A549 (cell line): ENCODE data around the gene DHX29. TPM values are rescaled to one million over a fixed set of nuclear protein-coding genes. Genes with fewer than 3 reads are reported as not detected.

ENCODE experiments used
- ATAC-seq, 2 experiments: fragments of 200-7000 bp in 1 of 2; fragments of >200 bp in 1 of 2; cut with Nextera tagmentation in 1 of 2; cut with Tn5 transposase in 1 of 2; 3 replicates each; pipeline versions ENCODE4 v1.8.0 to v1.9.1; 2018 to 2020; ENCODE audit warnings: mild to moderate bottlenecking in 1 of 2, moderate library complexity in 1 of 2
- CTCF ChIA-PET: fragments of 300-600 bp; sonication (Branson Sonifier 250); formaldehyde crosslinking; extraction: SDS; loops from one replicate; lab custom pipeline; 2021; ENCODE audit warnings: antibody characterized with exemption, inconsistent platforms; lab: Yijun Ruan, JAX
- POLR2A ChIA-PET: fragments of 350-600 bp; formaldehyde crosslinking; extraction: SDS; loops from one replicate; lab custom pipeline; 2021; ENCODE audit warnings: antibody characterized with exemption, inconsistent platforms; lab: Yijun Ruan, JAX
- DNase-seq, 2 experiments: peaks; one replicate each; pipeline versions ENCODE4 v3.0.0 to v3.0.0-alpha.2; 2011 to 2016; ENCODE audit warnings: low read depth in 1 of 2, low spot score in 1 of 2
- FAIRE-seq: peaks from 2 replicates; lab custom pipeline; 2011; peaks lifted over from hg19 to GRCh38; lab: Jason Lieb, UNC
- H3K27ac ChIP-seq, 2 experiments: fragments of >200 bp; sonication (Bioruptor Twin); formaldehyde crosslinking; 3 replicates each; pipeline ENCODE4 v1.5.1; 2016 to 2017
- H3K4me1 ChIP-seq: fragments of >200 bp; sonication (Bioruptor Twin); formaldehyde crosslinking; 3 replicates; pipeline ENCODE4 v1.6.1; 2016
- H3K4me2 ChIP-seq: fragments of >200 bp; sonication (Bioruptor Twin); formaldehyde crosslinking; 3 replicates; pipeline ENCODE4 v1.6.1; 2016
- H3K4me3 ChIP-seq: fragments of >200 bp; sonication (Bioruptor Twin); formaldehyde crosslinking; 3 replicates; pipeline ENCODE4 v1.5.1; 2016
- H3K9me3 ChIP-seq: fragments of >200 bp; sonication (Bioruptor Twin); formaldehyde crosslinking; 3 replicates; pipeline ENCODE4 v1.6.1; 2016
- BHLHE40 ChIP-seq: IDR thresholded peaks from 2 replicates; pipeline ENCODE4 v1.6.1; 2012; ENCODE audit warnings: low read depth, low read length, inconsistent platforms
- CBX2 ChIP-seq: fragments of 200-600 bp; sonication (generic); IDR thresholded peaks from 2 replicates; pipeline ENCODE4 v1.6.1; 2016; ENCODE audit warnings: low read depth, mild to moderate bottlenecking, borderline replicate concordance
- CHD2 ChIP-seq: fragments of 150-350 bp; IDR thresholded peaks from 2 replicates; pipeline ENCODE4 v1.6.1; 2014; ENCODE audit warnings: low read length; ENCODE audit not compliant: partially characterized antibody
- EHF ChIP-seq: fragments of 250-450 bp; sonication (Bioruptor Pico); IDR thresholded peaks from 2 replicates; pipeline ENCODE4 v1.5.0; 2020; ENCODE audit warnings: mild to moderate bottlenecking
- ESRRA ChIP-seq: fragments of 150-350 bp; IDR thresholded peaks from 2 replicates; pipeline ENCODE4 v1.6.1; 2014; ENCODE audit warnings: mild to moderate bottlenecking, low read length, borderline replicate concordance
- GATA3 ChIP-seq: IDR thresholded peaks from 2 replicates; pipeline ENCODE4 v1.6.1; 2012; ENCODE audit warnings: borderline replicate concordance
- KDM1A ChIP-seq: fragments of 200-600 bp; sonication (generic); IDR thresholded peaks from 2 replicates; pipeline ENCODE4 v1.6.1; 2016; ENCODE audit warnings: low read depth, mild to moderate bottlenecking
- MAFK ChIP-seq: fragments of 450-650 bp; IDR thresholded peaks from 2 replicates; pipeline ENCODE4 v1.6.1; 2014; ENCODE audit not compliant: partially characterized antibody
- MYC ChIP-seq: IDR thresholded peaks from 2 replicates; pipeline ENCODE4 v1.6.1; 2012; ENCODE audit warnings: mild to moderate bottlenecking, inconsistent platforms, low read length, improper control_type of control experiment, borderline replicate concordance
- NPAS2 ChIP-seq: fragments of 250-450 bp; sonication (Bioruptor Pico); IDR thresholded peaks from 2 replicates; pipeline ENCODE4 v1.8.0; 2022; ENCODE audit warnings: mild to moderate bottlenecking, moderate library complexity, borderline replicate concordance
- NR3C1 ChIP-seq: fragments of >200 bp; sonication (Bioruptor Twin); formaldehyde crosslinking; IDR thresholded peaks from 3 replicates; pipeline ENCODE4 v1.6.1; 2017
- PHF8 ChIP-seq: fragments of 200-600 bp; sonication (generic); IDR thresholded peaks from 2 replicates; pipeline ENCODE4 v1.6.1; 2016; ENCODE audit warnings: low read depth, mild to moderate bottlenecking, antibody characterized with exemption, moderate library complexity, borderline replicate concordance
- POLR2A ChIP-seq: IDR thresholded peaks from 2 replicates; pipeline ENCODE4 v1.6.1; 2012; ENCODE audit warnings: mild to moderate bottlenecking, low read length
- POLR2AphosphoS2 ChIP-seq: conservative IDR thresholded peaks from 2 replicates; pipeline ENCODE4 v1.6.1; 2012; ENCODE audit warnings: low read length, improper control_type of control experiment, inconsistent platforms
- RAD21 ChIP-seq, 2 experiments: fragments of >200 bp in 1 of 2; sonication (Bioruptor Twin) in 1 of 2; formaldehyde crosslinking in 1 of 2; IDR thresholded peaks in 1 of 2; conservative IDR thresholded peaks in 1 of 2; 2 replicates in 1 of 2; 3 replicates in 1 of 2; pipeline ENCODE4 v1.6.1; 2012 to 2018; ENCODE audit warnings: inconsistent platforms in 1 of 2
- RFX5 ChIP-seq: fragments of 450-650 bp; IDR thresholded peaks from 2 replicates; pipeline ENCODE4 v1.7.1; 2014; ENCODE audit warnings: antibody characterized with exemption, mild to moderate bottlenecking, moderate library complexity
- SREBF2 ChIP-seq: fragments of 450-650 bp; IDR thresholded peaks from 2 replicates; pipeline ENCODE4 v1.6.1; 2014; ENCODE audit warnings: mild to moderate bottlenecking, moderate library complexity
- TP53 ChIP-seq: fragments of 250-450 bp; sonication (Bioruptor Pico); IDR thresholded peaks from 2 replicates; pipeline ENCODE4 v1.5.0; 2021; ENCODE audit warnings: mild to moderate bottlenecking, moderate library complexity
- WGBS: methylation state at CpG from one replicate; pipeline ENCODE4 v1.1.6; 2017; ENCODE audit errors: missing lambda C conversion rate; 5-methylcytosine and 5-hydroxymethylcytosine counted together
- polyA plus RNA-seq, 4 experiments: library from polyadenylated mRNA; depleted of rRNA in 3 of 4; stranded (reverse); fragments of >200 nt; fragmentation: RNase III in 1 of 4; extraction: RNeasy Plus Mini Kit Qiagen cat#74134 plus additional on column Dnase treatment in 1 of 4; gene quantifications; 2 replicates in 3 of 4; 3 replicates in 1 of 4; pipeline ENCODE4 v1.2.3, GENCODE V29; 2011 to 2017
- TF ChIP-seq, protein P1 (sequence below): fragments of 250-450 bp; sonication (Bioruptor Pico); IDR thresholded peaks from 2 replicates; pipeline ENCODE4 v1.5.0; 2020; ENCODE audit warnings: low read depth, mild to moderate bottlenecking, moderate library complexity
- TF ChIP-seq, protein P2 (sequence below): IDR thresholded peaks from 2 replicates; pipeline ENCODE4 v1.6.1; 2012
- TF ChIP-seq, protein P3 (sequence below): fragments of >200 bp; sonication (Bioruptor Twin); formaldehyde crosslinking; IDR thresholded peaks from 3 replicates; pipeline ENCODE4 v1.5.1; 2016
- TF ChIP-seq, protein P4 (sequence below): fragments of >200 bp; sonication (Bioruptor Twin); formaldehyde crosslinking; IDR thresholded peaks from 2 replicates; pipeline ENCODE4 v1.6.1; 2016

DHX29 gene
- polyA plus RNA-seq, 2 of the 4 experiments (the other 2 are of a cell fraction) = 12.3 to 25.4 TPM

DNA sequence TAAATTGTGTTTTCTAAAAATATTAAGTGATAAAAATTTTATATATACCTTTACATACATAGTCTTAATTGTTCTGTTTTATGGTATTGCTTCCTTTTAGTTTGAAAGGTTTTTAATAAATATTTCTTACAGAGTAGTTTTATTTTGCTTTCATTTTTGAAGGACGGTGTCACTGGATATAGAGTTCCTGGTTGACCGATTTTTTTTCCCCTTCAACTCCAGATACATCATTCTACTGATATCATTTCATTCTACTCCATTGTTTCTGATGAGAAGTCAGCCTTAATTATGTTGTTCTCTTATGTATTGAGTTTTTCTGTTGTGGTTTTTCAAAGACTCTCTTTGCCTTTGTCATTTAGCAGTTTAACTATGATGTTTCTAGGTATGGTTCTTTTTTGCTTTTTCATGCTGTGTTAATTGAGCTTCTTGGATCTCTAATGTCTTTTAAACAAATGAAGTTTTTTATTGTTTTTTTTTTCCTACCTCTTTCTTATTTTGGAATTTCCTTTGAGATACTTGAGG lies 30.7 kb upstream of the DHX29 start (continued):
- TF ChIP-seq NPAS2 = no peak

DNA sequence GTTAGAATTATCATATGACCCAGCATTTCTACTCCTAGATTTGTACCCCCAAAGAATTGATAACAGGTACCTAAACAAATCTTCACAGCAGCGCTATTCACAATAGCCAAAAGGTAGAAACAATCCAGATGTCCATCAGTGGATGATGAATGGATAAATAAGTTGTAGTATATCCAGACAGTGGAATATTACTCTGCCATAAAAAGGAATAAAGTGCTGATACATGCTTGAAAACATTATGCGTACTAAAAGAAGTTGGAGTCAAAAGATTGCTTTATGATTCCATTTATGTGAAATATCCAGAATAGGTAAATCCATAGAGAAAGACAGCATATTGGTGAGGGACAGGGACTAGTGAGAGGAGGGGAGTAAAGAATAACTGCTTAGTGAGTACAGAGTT lies 26.3 kb upstream of the DHX29 start:
- ChIA-PET CTCF (no interaction called here), POLR2A (no interaction called here)
- no peak for TF ChIP-seq NR3C1
- no peak for TF ChIP-seq CHD2
- no peak for TF ChIP-seq RAD21 (conservative IDR thresholded peaks at IDR 0.05 in 1 of 2, IDR thresholded peaks at IDR 0.05 in 1 of 2)
- TF ChIP-seq CBX2 = no peak
- TF ChIP-seq, protein P1, sequence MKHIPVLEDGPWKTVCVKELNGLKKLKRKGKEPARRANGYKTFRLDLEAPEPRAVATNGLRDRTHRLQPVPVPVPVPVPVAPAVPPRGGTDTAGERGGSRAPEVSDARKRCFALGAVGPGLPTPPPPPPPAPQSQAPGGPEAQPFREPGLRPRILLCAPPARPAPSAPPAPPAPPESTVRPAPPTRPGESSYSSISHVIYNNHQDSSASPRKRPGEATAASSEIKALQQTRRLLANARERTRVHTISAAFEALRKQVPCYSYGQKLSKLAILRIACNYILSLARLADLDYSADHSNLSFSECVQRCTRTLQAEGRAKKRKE (CRISPR knock-in tag) = no peak
- TF ChIP-seq MYC = no peak
- no peak for TF ChIP-seq POLR2AphosphoS2
- no peak for TF ChIP-seq PHF8
- TF ChIP-seq TP53 (CRISPR knock-in tag) = no peak
- TF ChIP-seq, protein P2, sequence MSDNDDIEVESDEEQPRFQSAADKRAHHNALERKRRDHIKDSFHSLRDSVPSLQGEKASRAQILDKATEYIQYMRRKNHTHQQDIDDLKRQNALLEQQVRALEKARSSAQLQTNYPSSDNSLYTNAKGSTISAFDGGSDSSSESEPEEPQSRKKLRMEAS = no peak
- TF ChIP-seq BHLHE40 = no peak
- no peak for TF ChIP-seq ESRRA
- no peak for TF ChIP-seq EHF (CRISPR knock-in tag)
- TF ChIP-seq, protein P3, sequence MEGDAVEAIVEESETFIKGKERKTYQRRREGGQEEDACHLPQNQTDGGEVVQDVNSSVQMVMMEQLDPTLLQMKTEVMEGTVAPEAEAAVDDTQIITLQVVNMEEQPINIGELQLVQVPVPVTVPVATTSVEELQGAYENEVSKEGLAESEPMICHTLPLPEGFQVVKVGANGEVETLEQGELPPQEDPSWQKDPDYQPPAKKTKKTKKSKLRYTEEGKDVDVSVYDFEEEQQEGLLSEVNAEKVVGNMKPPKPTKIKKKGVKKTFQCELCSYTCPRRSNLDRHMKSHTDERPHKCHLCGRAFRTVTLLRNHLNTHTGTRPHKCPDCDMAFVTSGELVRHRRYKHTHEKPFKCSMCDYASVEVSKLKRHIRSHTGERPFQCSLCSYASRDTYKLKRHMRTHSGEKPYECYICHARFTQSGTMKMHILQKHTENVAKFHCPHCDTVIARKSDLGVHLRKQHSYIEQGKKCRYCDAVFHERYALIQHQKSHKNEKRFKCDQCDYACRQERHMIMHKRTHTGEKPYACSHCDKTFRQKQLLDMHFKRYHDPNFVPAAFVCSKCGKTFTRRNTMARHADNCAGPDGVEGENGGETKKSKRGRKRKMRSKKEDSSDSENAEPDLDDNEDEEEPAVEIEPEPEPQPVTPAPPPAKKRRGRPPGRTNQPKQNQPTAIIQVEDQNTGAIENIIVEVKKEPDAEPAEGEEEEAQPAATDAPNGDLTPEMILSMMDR = no peak
- no peak for TF ChIP-seq GATA3
- no peak for TF ChIP-seq SREBF2
- no peak for TF ChIP-seq KDM1A
- TF ChIP-seq, protein P4, sequence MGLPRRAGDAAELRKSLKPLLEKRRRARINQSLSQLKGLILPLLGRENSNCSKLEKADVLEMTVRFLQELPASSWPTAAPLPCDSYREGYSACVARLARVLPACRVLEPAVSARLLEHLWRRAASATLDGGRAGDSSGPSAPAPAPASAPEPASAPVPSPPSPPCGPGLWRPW = no peak
- TF ChIP-seq POLR2A = no peak
- ATAC-seq = no peak
- H3K27ac ChIP-seq = no peak overlapping the region
- H3K4me3 ChIP-seq = no peak overlapping the region
- WGBS = 97% methylated on average over 2 of the region's 2 CpGs
- H3K4me1 ChIP-seq = 0 out of 3 replicates have a peak, but pooled peaks cover 3% of the 10 kb centered on the region
- H3K9me3 ChIP-seq = no peaks in the 10 kb centered on the region
- H3K4me2 ChIP-seq = no peak overlapping the region
- FAIRE-seq = no peak
- DNase-seq = no peak

DNA sequence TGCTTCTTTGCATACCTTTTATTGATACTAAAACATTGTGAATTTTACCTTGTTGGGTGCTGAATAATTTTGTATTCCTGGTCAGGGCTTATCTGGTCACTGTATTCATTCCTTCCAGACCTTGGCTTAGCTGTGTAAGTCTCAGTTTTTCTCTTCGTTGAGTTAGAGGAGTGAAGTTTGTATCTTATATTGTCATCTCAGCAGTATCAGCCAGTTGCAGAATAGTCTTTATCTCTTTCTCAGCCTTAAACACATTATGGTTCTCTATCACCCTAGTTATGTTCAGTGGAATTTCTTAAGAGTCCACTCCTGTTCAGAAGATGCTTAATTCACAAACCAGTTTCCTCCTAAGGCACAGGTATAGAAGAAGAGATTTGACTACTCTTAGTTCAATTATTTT lies 25.5 kb upstream of the DHX29 start:
- 90% methylated on average over 1 of the region's 1 CpG for WGBS
- POLR2A ChIA-PET = no interaction called here
- H3K4me1 ChIP-seq = 0 out of 3 replicates have a peak, but pooled peaks cover under 1% of the 10 kb centered on the region
- ATAC-seq (no peak), DNase-seq (no peak), FAIRE-seq (no peak)
- no peak overlapping the region for H3K27ac ChIP-seq
- no peak overlapping the region for H3K4me2 ChIP-seq
- H3K9me3 ChIP-seq = no peaks in the 10 kb centered on the region
- no peak overlapping the region for H3K4me3 ChIP-seq
- TF ChIP-seq MAFK = peak; percentile 38
- no peak for TF ChIP-seq NR3C1
- TF ChIP-seq GATA3 = no peak
- TF ChIP-seq RFX5 = no peak
- CTCF ChIA-PET = no interaction called here
